Fibroblast of skin of left quadriceps (primary cell): ENCODE measurements around the gene MRC2.

Experiments
- DNase-seq, 2 experiments: peaks; one replicate each; pipeline ENCODE4 v3.0.0-alpha.2; 2013; ENCODE audit warnings: low read depth in 2 of 2

The MRC2 gene

GRCh38 chr17:62660629-62661118 is 33.2 kb downstream of the MRC2 start:
- no peak for DNase-seq

GRCh38 chr17:62661337-62661736 is 33.9 kb downstream of the MRC2 start:
- no peak for DNase-seq

GRCh38 chr17:62662855-62663254 is 35.4 kb downstream of the MRC2 start:
- DNase-seq = no peak

- DNase-seq = no peak
These were observed 35.8 kb downstream of the MRC2 start for GRCh38 chr17:62663304-62663703.

- DNase-seq = no peak
These were observed 37.1 kb downstream of the MRC2 start for GRCh38 chr17:62664336-62665120.

GRCh38 chr17:62665599-62665998 is 38.1 kb downstream of the MRC2 start:
- no peak for DNase-seq

DNA sequence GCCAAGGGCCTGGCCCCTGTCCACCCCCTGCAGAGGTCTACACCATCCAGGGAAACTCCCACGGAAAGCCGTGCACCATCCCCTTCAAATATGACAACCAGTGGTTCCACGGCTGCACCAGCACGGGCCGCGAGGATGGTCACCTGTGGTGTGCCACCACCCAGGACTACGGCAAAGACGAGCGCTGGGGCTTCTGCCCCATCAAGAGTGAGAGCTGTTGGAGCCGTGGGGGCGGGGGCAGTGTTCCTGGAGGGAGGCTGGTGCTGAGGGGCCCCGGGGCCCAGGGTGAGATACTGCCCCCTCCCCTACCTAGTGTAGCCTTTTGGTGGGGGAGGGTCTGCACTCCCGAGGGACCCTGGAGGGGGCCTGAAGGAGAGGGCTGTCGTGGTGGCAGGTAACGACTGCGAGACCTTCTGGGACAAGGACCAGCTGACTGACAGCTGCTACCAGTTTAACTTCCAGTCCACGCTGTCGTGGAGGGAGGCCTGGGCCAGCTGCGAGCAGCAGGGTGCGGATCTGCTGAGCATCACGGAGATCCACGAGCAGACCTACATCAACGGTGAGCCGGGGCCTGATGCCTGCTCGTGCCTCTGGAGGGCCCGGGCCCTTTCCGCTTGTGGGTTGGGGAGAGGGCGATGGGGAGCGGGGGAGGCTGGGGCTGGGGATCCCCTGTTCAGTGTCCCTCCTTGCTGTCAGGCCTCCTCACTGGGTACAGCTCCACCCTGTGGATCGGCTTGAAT is 38.8 kb downstream of the MRC2 start:
- DNase-seq = no peak

DNA sequence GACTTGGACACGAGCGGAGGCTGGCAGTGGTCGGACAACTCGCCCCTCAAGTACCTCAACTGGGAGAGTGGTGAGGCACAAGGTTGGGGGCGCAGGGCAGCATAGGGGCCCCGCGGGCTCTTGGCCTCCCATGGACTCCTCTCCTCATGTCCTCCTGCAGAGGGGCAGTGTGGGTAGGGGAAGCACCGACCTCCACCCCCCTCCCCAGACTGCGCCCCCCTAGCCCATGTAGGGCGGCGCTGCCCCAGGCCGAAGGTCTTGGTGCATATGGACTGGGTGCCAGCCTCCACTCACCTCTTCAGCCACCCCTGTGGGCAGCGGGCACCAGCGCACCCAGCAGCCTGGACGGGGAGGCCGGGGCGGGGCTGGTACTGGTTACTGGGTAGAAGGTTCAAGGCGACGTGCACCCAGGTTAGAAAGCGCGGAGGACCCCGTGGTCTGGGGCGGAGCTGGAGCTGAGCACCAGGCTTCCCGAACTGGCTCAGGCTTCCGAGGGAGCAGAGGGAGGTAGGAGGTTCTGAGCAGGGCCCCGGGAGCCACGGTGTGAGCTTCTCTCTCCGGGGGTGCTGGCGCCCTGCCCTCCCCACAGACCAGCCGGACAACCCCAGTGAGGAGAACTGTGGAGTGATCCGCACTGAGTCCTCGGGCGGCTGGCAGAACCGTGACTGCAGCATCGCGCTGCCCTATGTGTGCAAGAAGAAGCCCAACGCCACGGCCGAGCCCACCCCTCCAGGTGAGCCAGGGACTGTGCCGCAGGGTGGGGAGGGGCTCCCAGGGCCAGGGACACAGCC is 39.5 kb downstream of the MRC2 start:
- DNase-seq = no peak

DNA sequence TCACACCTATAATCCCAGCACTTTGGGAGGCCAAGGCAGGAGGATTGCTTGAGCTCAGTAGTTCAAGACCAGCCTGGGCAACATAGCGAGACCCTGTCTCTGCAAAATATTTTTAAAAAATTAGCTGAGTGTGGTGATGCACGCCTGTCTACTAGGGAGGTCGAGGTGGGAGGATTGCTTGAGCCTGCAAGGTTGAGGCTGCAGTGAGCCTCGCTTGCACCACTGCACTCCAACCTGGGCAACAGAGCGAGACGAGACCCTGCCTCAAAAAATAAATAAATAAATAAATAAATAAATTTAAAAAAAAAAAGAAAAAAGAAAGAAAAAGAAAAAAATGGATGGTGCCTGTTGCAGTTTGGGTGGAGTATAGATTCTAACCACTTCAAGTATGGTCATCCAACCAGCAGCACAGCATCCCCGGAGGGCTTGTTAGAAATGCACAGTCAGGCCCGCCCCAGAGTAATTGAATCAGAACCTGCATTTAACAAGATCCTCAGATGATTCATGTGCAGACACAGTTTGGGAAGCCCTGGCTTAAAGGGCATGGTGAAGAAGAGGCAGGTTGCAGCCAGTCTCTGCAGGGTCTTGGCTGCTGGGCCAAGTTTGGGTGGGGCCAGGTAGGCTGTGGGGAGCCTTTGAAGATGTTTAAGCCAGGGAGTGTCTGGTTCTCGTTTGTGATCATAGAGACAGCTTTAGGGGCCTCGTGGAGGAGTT is 40.8 kb downstream of the MRC2 start:
- no peak for DNase-seq

- DNase-seq = no peak
These were observed 42.8 kb downstream of the MRC2 start for GRCh38 chr17:62670202-62670821.

DNA sequence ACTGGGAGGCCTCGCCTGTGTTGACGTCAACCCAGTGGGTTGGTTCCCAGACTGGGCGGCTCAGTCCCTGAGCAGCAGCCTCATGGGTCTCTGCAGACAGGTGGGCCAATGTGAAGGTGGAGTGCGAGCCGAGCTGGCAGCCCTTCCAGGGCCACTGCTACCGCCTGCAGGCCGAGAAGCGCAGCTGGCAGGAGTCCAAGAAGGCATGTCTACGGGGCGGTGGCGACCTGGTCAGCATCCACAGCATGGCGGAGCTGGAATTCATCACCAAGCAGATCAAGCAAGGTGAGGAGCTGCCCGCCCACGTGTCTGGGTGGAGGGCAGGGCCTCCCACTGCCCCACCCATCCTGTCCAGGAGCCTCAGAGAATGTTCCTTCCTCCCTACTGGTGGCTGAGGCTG is 44.1 kb downstream of the MRC2 start:
- DNase-seq = no peak

GRCh38 chr17:62672957-62673356 is 45.5 kb downstream of the MRC2 start:
- DNase-seq = no peak

DNA sequence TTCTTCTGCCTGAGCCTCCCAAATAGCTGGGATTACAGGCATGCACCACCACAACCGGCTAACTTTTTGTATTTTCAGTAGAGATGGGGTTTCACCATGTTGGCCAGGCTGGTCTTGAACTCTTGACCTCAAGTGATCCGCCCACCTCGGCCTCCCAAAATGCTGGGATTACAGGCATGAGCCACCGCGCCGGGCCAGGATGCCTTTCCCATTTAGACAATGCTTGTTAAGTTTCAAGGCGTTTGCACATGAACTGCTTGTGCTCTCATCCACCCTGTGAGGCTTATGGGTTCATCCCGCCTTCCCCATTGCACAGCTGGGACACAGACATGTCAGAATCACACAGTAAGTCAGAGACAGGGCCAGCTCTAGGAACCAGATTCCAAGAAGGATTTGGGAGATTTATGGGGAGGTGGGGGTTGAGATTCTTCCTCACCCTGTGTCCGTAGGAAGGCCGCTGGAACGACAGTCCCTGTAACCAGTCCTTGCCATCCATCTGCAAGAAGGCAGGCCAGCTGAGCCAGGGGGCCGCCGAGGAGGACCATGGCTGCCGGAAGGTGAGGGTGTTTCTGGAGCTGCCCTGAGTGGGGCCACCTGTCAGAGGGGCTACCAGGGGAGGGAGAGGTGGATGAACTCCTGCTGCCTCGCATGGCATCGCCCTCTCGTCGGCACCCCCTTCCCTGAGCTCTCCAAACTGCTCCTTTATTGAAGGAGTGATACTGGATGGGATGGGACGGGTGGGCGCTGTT is 46.3 kb downstream of the MRC2 start:
- DNase-seq = no peak

DNA sequence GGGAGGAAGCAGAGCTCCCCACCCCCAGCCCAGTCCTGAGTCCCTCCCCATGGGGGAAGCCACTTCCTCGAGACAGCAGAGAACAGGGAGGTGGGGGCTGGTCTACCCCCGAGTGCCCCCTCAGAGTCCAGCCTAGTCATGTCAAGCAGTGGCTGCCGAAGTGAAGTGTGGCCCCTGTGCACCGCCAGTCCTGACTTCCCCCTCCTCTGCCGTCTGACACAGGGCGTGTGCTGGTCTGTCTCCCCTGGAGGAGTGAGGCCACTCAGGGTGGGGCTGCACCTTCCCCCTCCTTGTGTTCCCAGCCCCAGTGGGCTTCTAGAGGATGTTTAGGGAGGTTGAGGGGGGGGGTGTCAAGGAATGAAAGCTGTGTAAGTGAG is 46.9 kb downstream of the MRC2 start:
- DNase-seq = no peak

DNA sequence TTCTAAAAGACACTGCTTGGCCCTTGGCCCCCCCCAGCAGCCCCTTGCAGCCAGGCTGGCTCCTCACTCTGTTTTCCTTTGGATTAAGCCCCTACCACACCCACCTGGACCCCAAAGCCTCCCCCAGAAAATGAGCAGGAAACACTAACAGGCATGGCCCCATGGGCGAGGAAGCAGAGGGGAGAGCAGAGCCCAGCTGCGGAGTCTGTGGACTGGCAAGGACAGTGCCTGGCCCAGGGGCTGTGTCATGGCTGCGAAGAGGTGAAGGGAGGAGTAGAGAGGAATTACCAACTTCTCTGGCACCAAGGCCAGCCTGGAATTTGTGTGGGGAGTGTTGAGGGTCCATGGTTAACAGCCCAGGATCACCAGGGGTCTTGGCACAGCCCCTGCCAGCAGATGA is 47.4 kb downstream of the MRC2 start:
- DNase-seq = no peak

- no peak for DNase-seq
These were observed 47.8 kb downstream of the MRC2 start for GRCh38 chr17:62675260-62675659.

GRCh38 chr17:62675701-62676100 is 48.2 kb downstream of the MRC2 start:
- no peak for DNase-seq

DNA sequence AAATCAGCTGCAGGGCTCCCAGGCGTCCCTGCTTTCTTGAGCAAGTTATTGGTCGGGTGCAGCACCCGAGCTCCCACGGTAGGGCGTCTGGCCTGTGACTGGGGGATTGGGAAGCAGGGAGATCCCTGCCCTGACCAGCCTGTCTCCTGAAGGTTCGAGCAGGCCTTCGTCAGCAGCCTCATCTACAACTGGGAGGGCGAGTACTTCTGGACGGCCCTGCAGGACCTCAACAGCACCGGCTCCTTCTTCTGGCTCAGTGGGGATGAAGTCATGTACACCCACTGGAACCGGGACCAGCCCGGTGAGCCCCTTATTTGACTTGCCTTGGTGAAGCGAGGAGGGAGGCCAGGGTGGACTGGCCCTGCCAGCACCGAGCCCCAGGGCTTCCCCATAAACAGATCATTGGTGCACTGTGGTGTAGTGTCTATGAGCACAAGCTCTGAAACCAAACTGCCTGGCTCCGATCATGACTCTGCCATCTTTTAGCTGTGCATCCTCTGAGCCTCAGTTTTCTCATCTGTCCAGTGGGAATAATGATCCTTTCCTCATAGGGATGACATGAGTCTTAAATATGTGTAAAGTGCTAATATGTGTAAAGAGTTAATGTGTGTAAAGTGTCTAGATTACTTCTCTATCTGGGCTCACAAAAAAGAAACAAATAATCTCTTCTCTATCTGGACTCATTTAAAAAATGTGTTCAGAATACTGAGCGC is 48.9 kb downstream of the MRC2 start:
- no peak for DNase-seq

GRCh38 chr17:62676952-62677596 is 49.6 kb downstream of the MRC2 start:
- no peak for DNase-seq
